ENCODE data around the gene SLC5A6. TPM values are rescaled to one million over a fixed set of nuclear protein-coding genes. Genes with fewer than 3 reads are reported as not detected.

SLC5A6 gene
- polyA plus RNA-seq, 1 donor (not counting 4 experiments of a cell fraction or from before 2014, with no cell fraction given), result 60.4 TPM

DNA sequence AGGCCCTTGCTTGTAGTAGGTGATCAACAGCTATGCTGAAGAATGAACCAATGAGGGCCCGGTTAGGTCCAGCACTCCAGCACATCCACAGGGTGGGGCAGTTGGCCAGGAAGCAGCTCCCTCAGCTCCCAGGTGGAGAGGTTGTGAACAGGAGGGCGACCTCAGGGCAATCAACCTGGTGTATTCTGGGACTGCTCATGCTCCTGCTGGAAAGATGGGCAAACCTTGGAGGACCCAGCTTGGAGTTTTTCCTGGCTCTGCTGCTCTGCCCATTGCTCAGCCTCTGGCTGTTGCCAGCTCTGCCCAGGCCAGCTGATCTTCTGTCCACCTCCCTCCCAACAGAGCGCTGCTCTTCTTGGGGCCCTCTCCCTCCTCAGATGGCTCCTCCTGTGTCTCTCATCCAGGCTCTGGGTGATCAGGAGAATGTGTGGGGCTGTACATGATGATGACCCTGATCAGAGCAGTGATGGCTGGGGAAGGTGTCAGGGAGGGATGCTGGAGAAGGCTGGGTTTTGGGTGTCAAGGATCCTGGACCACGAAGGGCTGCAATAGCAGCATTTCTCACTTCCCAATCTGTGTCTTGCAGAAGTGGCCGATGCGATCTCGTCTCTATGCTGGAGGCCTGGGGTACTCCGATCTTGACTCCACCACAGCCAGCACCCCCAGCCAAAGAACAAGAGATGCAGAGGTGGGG, 59.8 kb downstream of the SLC5A6 start:
- Histone ChIP-seq H3K9me3 (ENCODE audit: control insufficient read depth, low read depth, low read length) (no peaks in the 10 kb centered on the region), H3K9me1 (ENCODE audit: control insufficient read depth, extremely low read depth, insufficient read depth, low read length) (no peaks in the 10 kb centered on the region), H3K27me3 (ENCODE audit: control insufficient read depth, extremely low read depth, insufficient read depth, low read length) (peaks cover 7% of the 10 kb centered on the region), H3K4me3 (ENCODE audit: control insufficient read depth in 2 of 3, extremely low read depth in 1 of 3, insufficient read depth in 2 of 3, low read depth in 1 of 3, low read length in 3 of 3) (no peak overlapping the region), H4K20me1 (ENCODE audit: control insufficient read depth, extremely low read depth, insufficient read depth, low read length) (no peaks in the 10 kb centered on the region), H3K4me2 (ENCODE audit: control insufficient read depth, extremely low read depth, insufficient read depth, low read depth, low read length) (no peak overlapping the region), H3K9ac (ENCODE audit: control insufficient read depth, extremely low read depth, insufficient read depth, low read length) (no peak overlapping the region), H3K4me1 (ENCODE audit: control insufficient read depth, extremely low read depth, insufficient read depth, low read length) (peaks cover 5% of the 10 kb centered on the region), H2AFZ (ENCODE audit: control insufficient read depth, low read length) (no peak overlapping the region), H3K36me3 (ENCODE audit: control insufficient read depth in 2 of 2, extremely low read depth in 1 of 2, insufficient read depth in 2 of 2, low read length in 2 of 2) (no peaks in the 10 kb centered on the region), H3K79me2 (ENCODE audit: control insufficient read depth, insufficient read depth, low read length) (no peaks in the 10 kb centered on the region), H3K27ac (ENCODE audit: control insufficient read depth, insufficient read depth, low read length) (no peak overlapping the region)
- dilution Hi-C loops (cut with MboI; ENCODE audit: extremely low pct_ligation_motif_present, low sequenced_read_pairs), result no loop called here
- DNase-seq (ENCODE audit: low read depth, low spot score) (no peak), FAIRE-seq (no peak)
- TF ChIP-seq, protein P1, sequence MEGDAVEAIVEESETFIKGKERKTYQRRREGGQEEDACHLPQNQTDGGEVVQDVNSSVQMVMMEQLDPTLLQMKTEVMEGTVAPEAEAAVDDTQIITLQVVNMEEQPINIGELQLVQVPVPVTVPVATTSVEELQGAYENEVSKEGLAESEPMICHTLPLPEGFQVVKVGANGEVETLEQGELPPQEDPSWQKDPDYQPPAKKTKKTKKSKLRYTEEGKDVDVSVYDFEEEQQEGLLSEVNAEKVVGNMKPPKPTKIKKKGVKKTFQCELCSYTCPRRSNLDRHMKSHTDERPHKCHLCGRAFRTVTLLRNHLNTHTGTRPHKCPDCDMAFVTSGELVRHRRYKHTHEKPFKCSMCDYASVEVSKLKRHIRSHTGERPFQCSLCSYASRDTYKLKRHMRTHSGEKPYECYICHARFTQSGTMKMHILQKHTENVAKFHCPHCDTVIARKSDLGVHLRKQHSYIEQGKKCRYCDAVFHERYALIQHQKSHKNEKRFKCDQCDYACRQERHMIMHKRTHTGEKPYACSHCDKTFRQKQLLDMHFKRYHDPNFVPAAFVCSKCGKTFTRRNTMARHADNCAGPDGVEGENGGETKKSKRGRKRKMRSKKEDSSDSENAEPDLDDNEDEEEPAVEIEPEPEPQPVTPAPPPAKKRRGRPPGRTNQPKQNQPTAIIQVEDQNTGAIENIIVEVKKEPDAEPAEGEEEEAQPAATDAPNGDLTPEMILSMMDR (optimal IDR thresholded peaks at IDR 0.05 in 1 of 3, IDR thresholded peaks at IDR 0.05 in 1 of 3, conservative IDR thresholded peaks at IDR 0.05 in 1 of 3; ENCODE audit: extremely low read depth in 1 of 3, insufficient read depth in 2 of 3, low read length in 3 of 3), result peak in 1 of 3 experiments; percentile 35
- no peak for TF ChIP-seq EZH2 (IDR thresholded peaks at IDR 0.05; ENCODE audit: low read length)

GRCh38 chr2:27150639-27151230, 61.3 kb downstream of the SLC5A6 start:
- Histone ChIP-seq H3K36me3 (ENCODE audit: control insufficient read depth in 2 of 2, extremely low read depth in 1 of 2, insufficient read depth in 2 of 2, low read length in 2 of 2) (no peaks in the 10 kb centered on the region), H2AFZ (ENCODE audit: control insufficient read depth, low read length) (no peak overlapping the region), H3K4me1 (ENCODE audit: control insufficient read depth, extremely low read depth, insufficient read depth, low read length) (peaks cover 5% of the 10 kb centered on the region), H3K27me3 (ENCODE audit: control insufficient read depth, extremely low read depth, insufficient read depth, low read length) (peaks cover 7% of the 10 kb centered on the region), H3K27ac (ENCODE audit: control insufficient read depth, insufficient read depth, low read length) (no peak overlapping the region), H3K4me3 (ENCODE audit: control insufficient read depth in 2 of 3, extremely low read depth in 1 of 3, insufficient read depth in 2 of 3, low read depth in 1 of 3, low read length in 3 of 3) (no peak overlapping the region), H3K79me2 (ENCODE audit: control insufficient read depth, insufficient read depth, low read length) (no peaks in the 10 kb centered on the region), H4K20me1 (ENCODE audit: control insufficient read depth, extremely low read depth, insufficient read depth, low read length) (no peaks in the 10 kb centered on the region), H3K4me2 (ENCODE audit: control insufficient read depth, extremely low read depth, insufficient read depth, low read depth, low read length) (no peak overlapping the region), H3K9ac (ENCODE audit: control insufficient read depth, extremely low read depth, insufficient read depth, low read length) (no peak overlapping the region), H3K9me1 (ENCODE audit: control insufficient read depth, extremely low read depth, insufficient read depth, low read length) (no peaks in the 10 kb centered on the region), H3K9me3 (ENCODE audit: control insufficient read depth, low read depth, low read length) (no peaks in the 10 kb centered on the region)
- TF ChIP-seq EZH2 (IDR thresholded peaks at IDR 0.05; ENCODE audit: low read length), result no peak
- TF ChIP-seq, protein P1 (optimal IDR thresholded peaks at IDR 0.05 in 1 of 3, IDR thresholded peaks at IDR 0.05 in 1 of 3, conservative IDR thresholded peaks at IDR 0.05 in 1 of 3; ENCODE audit: extremely low read depth in 1 of 3, insufficient read depth in 2 of 3, low read length in 3 of 3), result no peak
- dilution Hi-C loops (cut with MboI; ENCODE audit: extremely low pct_ligation_motif_present, low sequenced_read_pairs), result no loop called here
- no peak for FAIRE-seq
- no peak for DNase-seq (ENCODE audit: low read depth, low spot score)

Other genes starting within 250 kb of the SLC5A6 start
- 12.6 to 16.5 TPM (median 15.0 TPM) in 3 replicates for gene MAPRE3, start 241.6 kb downstream of the SLC5A6 start, polyA plus RNA-seq
- gene TMEM214, start 179.3 kb downstream of the SLC5A6 start, polyA plus RNA-seq, result 28.7 to 65.8 TPM (median 38.0 TPM) in 3 replicates
- 24.5 to 27.7 TPM (median 25.5 TPM) in 3 replicates for gene AGBL5, start 160.6 kb downstream of the SLC5A6 start, polyA plus RNA-seq
- 393 to 636 TPM (median 541 TPM) in 3 replicates for gene OST4, start 140.6 kb downstream of the SLC5A6 start, polyA plus RNA-seq
- 0.01 to 0.06 TPM (median 0.03 TPM) in 3 replicates for gene EMILIN1, start 133.7 kb downstream of the SLC5A6 start, polyA plus RNA-seq
- gene KHK, start 125.5 kb downstream of the SLC5A6 start, polyA plus RNA-seq, result 0.06 to 0.36 TPM (median 0.21 TPM) in 3 replicates
- gene CGREF1, start 93.1 kb downstream of the SLC5A6 start, polyA plus RNA-seq, result 1.1 to 1.4 TPM (median 1.3 TPM) in 3 replicates
- not detected in 3 replicates for gene ABHD1, start 88.5 kb downstream of the SLC5A6 start, polyA plus RNA-seq
- 48.7 to 51.0 TPM (median 50.9 TPM) in 3 replicates for gene PREB, start 77.6 kb downstream of the SLC5A6 start, polyA plus RNA-seq
- gene PRR30, start 72.9 kb downstream of the SLC5A6 start, polyA plus RNA-seq, result not detected in 3 replicates
- gene TCF23, start 63.3 kb downstream of the SLC5A6 start, polyA plus RNA-seq, result not detected in 3 replicates
- gene ATRAID, start 227 bp downstream of the SLC5A6 start, polyA plus RNA-seq, result 154 to 168 TPM (median 156 TPM) in 3 replicates
- 17.1 to 33.3 TPM (median 21.0 TPM) in 3 replicates for gene CAD, start 5.1 kb upstream of the SLC5A6 start, polyA plus RNA-seq
- gene SLC30A3, start 50.8 kb upstream of the SLC5A6 start, polyA plus RNA-seq, result not detected in 3 replicates
- gene DNAJC5G, start 63.2 kb upstream of the SLC5A6 start, polyA plus RNA-seq, result not detected in 3 replicates
- not detected in 3 replicates for gene TRIM54, start 70.2 kb upstream of the SLC5A6 start, polyA plus RNA-seq
- gene UCN, start 96.2 kb upstream of the SLC5A6 start, polyA plus RNA-seq, result 0.08 to 0.59 TPM (median 0.10 TPM) in 3 replicates
- gene MPV17, start 110.8 kb upstream of the SLC5A6 start, polyA plus RNA-seq, result 117 to 162 TPM (median 125 TPM) in 3 replicates
- 44.7 to 53.4 TPM (median 51.3 TPM) in 3 replicates for gene GTF3C2, start 144.5 kb upstream of the SLC5A6 start, polyA plus RNA-seq
- 43.1 to 54.9 TPM (median 54.2 TPM) in 3 replicates for gene EIF2B4, start 158.1 kb upstream of the SLC5A6 start, polyA plus RNA-seq
- 79.4 to 101 TPM (median 83.3 TPM) in 3 replicates for gene SNX17, start 158.3 kb upstream of the SLC5A6 start, polyA plus RNA-seq
- 8.8 to 14.3 TPM (median 8.9 TPM) in 3 replicates for gene ZNF513, start 168.5 kb upstream of the SLC5A6 start, polyA plus RNA-seq
- gene PPM1G, start 197.3 kb upstream of the SLC5A6 start, polyA plus RNA-seq, result 31.8 to 86.8 TPM (median 55.5 TPM) in 3 replicates
- gene NRBP1, start 216.4 kb upstream of the SLC5A6 start, polyA plus RNA-seq, result 144 to 157 TPM (median 148 TPM) in 3 replicates
- gene KRTCAP3, start 230.1 kb upstream of the SLC5A6 start, polyA plus RNA-seq, result 8.6 to 22.9 TPM (median 14.7 TPM) in 3 replicates

Measured in keratinocyte (primary cell).